Activated CD4-positive, alpha-beta T cell treated with anti-CD3 and anti-CD28 coated beads, Interleukin-2, amount 50 U/mL, for 4 hours (primary cell): ENCODE results near the gene ARID4B.
"Not testable (repeated sequence)": the region's sequence is repeated elsewhere in the genome, so short reads cannot be mapped to it uniquely, and the experiment has no call there.

Source experiments
- DNase-seq, 2 experiments: peaks; one replicate each; pipeline ENCODE4 v3.0.0-alpha.2; 2020

ARID4B gene

DNA sequence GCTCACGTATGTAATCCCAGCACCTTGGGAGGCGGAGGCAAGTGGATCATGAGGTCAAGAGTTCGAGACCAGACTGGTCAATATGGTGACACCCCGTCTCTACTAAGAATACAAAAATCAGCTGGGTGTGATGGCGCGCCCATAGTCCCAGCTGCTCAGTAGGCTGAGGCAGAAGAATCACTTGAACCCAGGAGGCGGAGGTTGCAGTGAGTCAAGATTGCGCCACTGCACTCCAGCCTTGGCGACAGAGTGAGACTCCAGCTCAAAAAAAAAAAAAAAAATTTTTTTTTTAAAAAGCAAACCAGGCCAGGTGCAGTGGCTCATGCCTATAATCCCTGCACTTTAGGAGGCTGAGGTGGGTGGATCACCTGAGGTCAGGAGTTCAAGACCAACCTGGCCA, 168.7 kb downstream of the ARID4B start:
- not testable (repeated sequence) for DNase-seq

- no peak for DNase-seq
These were observed 169.3 kb downstream of the ARID4B start for GRCh38 chr1:235158680-235159079.

GRCh38 chr1:235157150-235157549, 170.8 kb downstream of the ARID4B start:
- DNase-seq = no peak

DNA sequence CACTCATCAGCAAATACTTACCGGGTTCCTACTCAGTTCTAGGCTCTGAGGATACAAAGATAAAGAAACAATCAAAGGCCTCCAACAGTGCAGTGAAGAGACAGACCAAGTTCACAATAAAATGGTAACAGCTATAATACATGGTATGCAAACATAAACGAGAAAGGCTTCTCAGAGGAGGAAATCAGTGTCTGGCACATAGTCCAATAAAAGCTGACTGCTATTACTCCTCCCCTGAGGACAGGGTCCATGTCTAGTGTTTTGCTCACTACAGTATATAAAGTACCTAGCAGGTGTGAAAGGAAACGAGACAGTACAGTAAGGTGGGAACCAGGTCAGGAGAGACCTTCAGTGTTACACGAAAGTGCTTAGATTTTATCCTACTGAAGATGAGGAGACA, 171.2 kb downstream of the ARID4B start:
- DNase-seq = no peak

GRCh38 chr1:235156265-235156664, 171.7 kb downstream of the ARID4B start:
- DNase-seq = no peak

GRCh38 chr1:235152235-235152634, 175.7 kb downstream of the ARID4B start:
- DNase-seq = no peak

DNA sequence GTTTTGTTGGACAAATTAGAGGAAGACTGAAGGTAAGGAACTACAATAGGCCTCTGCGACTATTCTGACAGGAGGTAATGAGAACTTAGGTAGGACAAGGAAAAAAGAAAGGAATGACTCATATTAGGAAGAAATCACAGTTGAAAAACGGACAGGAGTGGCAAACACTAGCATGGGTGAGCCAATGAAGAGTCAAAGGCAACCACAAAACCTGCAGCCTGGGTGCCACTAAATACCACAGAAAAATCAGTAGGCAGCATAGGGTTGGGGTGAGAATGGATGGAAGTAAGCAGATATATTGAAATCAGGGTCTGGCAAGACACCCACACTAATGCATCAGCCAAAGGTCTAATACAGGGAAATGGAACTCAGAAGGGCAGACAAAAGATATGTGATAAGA, 176.9 kb downstream of the ARID4B start:
- DNase-seq = no peak

DNA sequence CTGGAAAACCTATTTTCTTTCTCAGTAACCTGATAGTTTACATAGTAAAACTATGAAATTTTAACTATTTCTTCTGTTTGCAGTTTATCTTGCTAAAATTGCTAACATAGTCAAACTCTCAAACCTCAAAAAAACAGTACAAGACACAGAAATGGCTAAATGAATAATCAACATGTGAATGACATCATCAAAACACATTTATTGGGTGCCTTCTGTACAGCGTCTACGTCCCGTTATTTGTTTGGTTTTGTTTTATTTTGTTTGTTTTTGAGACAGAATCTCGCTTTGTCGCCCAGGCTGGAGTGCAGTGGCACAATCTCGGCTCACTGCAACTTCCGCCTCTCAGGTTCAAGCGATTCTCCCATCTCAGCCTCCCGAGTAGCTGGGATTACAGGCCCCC, 178.2 kb downstream of the ARID4B start:
- DNase-seq = no peak

DNA sequence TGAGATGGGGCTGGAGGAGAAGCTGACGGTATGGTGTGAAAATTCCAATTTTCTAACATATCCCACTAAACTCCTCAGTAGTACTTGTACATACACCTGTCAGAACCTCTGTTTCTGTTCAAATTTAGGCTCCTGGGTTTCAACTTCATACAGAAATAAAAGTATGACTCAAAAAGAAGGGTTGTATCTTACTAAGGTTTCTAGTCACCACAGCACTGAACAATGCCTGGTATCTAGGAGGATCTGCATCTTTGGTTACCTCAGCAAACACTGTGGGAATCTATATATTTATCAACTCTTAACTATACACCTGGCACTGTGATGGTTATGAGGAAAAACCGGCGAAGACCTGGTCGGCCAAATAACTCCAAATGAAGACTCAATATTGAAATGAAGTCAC, 180.7 kb downstream of the ARID4B start:
- no peak for DNase-seq

GRCh38 chr1:235145639-235146038, 182.3 kb downstream of the ARID4B start:
- DNase-seq = no peak

DNA sequence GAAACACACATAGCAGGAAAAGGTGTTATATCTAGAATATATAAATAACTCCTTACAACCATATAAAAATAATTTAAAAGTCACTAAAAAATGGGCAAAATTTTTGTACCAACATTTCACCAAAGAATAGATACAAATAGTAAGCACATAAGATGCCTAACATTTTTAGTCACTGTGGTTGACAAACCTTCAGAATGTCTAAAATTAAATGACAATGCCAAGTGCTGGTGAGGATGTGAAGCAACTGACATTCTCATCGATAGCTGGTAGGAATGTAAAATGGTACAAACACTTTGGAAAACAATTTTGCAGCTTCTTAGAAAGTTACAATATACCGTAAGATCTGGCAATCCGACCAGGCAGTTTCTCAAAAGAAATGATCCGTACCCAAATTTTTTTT, 185.0 kb downstream of the ARID4B start:
- DNase-seq = no peak

DNA sequence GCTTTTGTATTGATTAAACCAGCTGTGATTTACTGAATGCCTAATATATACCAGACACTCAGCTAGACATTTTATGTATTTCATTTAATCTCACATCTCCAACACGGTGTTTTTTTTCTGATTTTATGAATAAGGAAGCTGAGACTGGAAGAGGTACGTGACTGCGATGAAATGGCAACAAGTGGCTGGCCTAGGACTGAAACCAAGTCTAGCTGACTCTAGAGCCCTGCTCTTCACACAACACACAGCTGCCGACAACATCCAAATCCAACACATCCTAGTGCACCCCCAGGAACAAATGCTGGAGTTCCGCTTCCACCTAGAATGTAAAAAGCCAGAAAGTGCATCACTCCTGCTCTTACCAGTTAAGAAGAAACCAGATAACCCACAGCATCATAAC, 188.7 kb downstream of the ARID4B start:
- no peak for DNase-seq

DNA sequence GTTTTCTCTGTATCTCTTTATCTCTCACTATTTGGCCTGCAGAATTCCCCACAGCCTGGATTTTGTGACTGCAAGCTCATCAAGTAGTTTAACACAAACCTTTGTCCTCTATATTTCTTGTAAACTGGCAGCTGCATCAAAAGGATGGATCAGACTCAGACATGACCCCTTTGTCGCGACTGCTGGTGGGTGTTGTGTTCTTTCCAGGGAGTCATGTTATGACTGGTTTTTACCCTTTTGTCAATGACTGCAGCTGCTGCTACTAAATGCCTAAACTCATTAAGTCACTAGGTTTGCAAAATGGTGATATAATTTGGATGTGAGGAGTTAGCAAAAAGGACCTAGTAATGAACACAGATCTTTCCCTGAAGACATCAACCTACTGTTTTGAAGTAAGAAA, 189.2 kb downstream of the ARID4B start:
- DNase-seq = no peak

- DNase-seq = no peak
These were observed 191.9 kb downstream of the ARID4B start for GRCh38 chr1:235136111-235136510.

DNA sequence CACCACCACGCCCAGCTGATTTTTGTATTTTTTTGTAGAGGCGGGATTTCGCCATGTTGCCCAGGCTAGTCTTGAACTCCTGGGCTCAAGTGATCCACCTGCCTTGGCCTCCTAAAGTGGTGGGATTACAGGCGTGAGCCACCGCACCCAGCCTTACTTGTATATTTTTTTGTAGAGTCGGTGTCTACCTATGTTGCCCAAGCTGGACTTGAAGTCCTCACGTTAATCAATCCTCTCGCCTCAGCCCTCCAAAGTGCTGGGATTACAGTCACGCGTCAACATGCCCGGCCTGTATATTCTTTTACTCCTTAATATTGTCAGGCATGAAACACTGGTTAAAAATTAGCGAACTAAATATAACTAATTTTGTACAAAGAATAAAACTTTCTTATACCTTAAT, 193.8 kb downstream of the ARID4B start:
- DNase-seq = no peak

DNA sequence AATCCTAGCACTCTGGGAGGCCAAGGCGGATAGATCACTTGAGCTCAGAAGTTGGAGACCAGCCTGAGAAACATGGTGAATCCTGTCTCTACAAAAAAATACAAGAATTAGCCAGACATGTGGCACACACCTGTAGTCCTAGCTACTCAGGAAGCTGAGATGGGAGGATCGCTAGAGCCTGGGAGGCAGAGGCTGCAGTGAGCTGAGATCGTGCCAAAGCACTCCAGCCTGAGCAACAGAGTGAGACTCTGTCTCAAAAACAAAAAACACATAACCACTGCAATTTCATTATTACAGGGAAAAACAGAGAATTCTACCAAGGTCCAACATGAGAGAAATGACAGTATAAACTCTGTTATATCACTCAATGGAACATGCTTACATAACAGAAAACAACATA, 194.9 kb downstream of the ARID4B start:
- DNase-seq = no peak

DNA sequence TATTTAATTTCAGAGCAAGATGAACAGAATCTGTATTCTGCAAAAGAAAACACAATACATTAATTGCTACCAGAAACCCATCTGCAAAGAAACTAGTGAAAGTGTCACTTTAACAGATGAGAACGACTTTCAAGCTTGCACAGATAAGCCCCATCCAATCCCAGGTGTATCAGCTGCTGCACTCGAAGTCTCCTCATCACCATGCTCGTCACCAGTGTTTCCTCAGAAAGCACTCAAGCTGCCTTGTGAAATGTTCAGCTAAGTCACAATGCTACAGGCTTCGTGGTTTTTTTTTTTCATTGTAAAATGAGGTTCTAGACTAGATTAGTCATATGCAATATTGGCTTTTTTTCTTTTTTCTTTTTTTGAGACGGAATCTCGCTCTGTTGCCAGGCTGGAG, 196.0 kb downstream of the ARID4B start:
- no peak for DNase-seq

- no peak for DNase-seq
These were observed 197.2 kb downstream of the ARID4B start for GRCh38 chr1:235130766-235131270.

GRCh38 chr1:235129774-235130570, 198.0 kb downstream of the ARID4B start:
- no peak for DNase-seq

GRCh38 chr1:235128456-235129328, 199.3 kb downstream of the ARID4B start, which contains the start of gene TOMM20:
Gene TOMM20 (minus strand): TSS chr1:235128837. CDS start chr1:235128715, 122 bp downstream.
- DNase-seq = peak; percentile 88 to 90

DNA sequence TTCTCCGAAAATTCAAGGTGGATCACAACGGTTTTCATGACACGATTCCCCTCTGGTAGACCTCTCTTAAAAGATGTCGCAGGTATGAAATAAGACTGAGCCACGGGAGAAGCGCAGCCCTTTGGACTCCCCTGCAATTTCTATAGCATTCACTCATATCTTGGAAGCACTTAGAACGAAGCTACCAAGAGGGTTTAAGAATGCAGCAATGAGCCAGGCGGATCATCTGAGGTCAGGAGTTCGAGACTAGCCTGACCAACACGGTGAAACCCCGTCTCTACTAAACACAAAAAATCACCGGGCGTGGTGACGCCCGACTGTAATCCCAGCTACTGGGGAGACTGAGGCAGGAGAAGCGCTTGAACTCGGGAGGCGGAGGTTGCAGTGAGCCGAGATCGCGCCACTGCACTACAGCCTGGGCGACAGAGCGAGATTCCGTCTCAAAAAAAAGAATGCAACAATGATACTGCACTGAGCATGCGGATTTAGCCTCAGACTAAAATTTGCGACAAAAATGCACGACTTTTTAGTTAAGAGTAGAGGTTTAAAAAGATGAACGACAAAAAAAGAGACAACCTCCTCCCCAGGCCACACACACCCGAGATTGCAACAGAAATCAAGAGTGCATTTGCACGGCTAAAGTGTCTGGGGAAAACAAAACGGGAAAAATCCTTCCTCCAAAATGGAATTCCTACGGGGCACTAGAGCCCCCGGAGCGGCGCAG, 200.1 kb downstream of the ARID4B start:
- DNase-seq = no peak

DNA sequence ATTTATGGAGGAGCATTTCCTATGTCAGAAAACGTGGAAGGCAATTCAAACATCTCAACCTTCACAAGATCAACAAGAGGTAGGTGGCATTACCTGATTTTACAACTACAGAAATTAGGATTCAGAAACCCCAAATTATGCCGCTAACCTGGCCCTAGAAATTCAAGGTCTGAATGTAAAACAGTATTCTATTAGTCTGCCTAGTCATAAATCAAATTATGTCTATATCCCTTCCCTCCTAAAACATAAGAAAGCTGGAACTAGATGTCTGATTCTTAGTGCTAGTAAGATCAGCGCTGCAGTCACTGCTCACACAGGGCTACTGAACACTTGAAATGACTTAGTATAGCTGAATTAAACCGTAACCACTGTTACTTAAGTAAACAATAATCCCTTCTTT, 200.8 kb downstream of the ARID4B start:
- DNase-seq = no peak

DNA sequence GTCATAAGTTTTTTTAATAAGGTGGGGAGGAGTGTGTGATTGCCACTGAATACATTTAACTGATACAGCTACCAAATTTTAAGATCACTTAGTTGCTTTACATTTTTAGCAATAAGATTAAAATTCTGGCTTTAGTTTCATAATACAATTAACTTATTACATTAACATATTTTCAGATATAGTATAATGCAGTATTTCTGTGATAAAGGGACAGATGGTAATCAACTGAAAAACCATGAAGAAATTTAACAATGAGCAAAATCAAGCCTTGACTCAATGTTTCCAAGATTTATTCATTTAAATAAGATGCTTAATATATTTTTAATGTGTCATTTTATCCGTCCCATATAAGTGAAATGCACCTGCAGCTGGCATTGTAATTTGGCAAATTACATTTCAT, 203.3 kb downstream of the ARID4B start:
- no peak for DNase-seq
